DND-41 (cell line): ENCODE results near the gene CD164L2.

Experiments used
- ATAC-seq: fragments of 200-7000 bp; cut with Tn5 transposase; 3 replicates; pipeline ENCODE4 v1.9.1; 2021; ENCODE audit warnings: low read depth; ENCODE audit not compliant: insufficient read depth
- DNase-seq: peaks from one replicate; pipeline ENCODE4 v3.0.0-alpha.2; 2020
- H2AFZ ChIP-seq: 2 replicates; pipeline ENCODE4 v1.6.0; 2012; ENCODE audit warnings: low read depth, low read length
- H3K27ac ChIP-seq: 2 replicates; pipeline ENCODE4 v1.5.1; 2012; ENCODE audit warnings: low read length, inconsistent platforms
- H3K27me3 ChIP-seq: fragments of 200-600 bp; sonication (generic); 2 replicates; pipeline ENCODE4 v1.6.0; 2012; ENCODE audit warnings: low read length, mild to moderate bottlenecking, inconsistent platforms; ENCODE audit not compliant: insufficient read depth, poor library complexity
- H3K36me3 ChIP-seq: 2 replicates; pipeline ENCODE4 v1.5.1; 2012; ENCODE audit warnings: low read length, inconsistent platforms; ENCODE audit not compliant: insufficient read depth
- H3K4me1 ChIP-seq: 2 replicates; pipeline ENCODE4 v1.5.1; 2012; ENCODE audit warnings: mild to moderate bottlenecking, low read length; ENCODE audit not compliant: insufficient read depth
- H3K4me2 ChIP-seq: 2 replicates; pipeline ENCODE4 v1.6.0; 2012; ENCODE audit warnings: mild to moderate bottlenecking, moderate library complexity, low read length, inconsistent platforms; ENCODE audit not compliant: insufficient read depth
- H3K4me3 ChIP-seq, 2 experiments: fragments of 200-600 bp in 1 of 2; shearing (Covaris generic) in 1 of 2; 2 replicates each; pipeline ENCODE4 v1.5.1; 2012 to 2016; ENCODE audit warnings: inconsistent platforms in 2 of 2, low read length in 2 of 2, mild to moderate bottlenecking in 2 of 2, low read depth in 1 of 2, moderate library complexity in 1 of 2
- H3K79me2 ChIP-seq: 2 replicates; pipeline ENCODE4 v1.6.0; 2012; ENCODE audit warnings: low read length, inconsistent platforms; ENCODE audit not compliant: insufficient read depth
- H3K9ac ChIP-seq: 2 replicates; pipeline ENCODE4 v1.6.0; 2012; ENCODE audit warnings: low read depth, mild to moderate bottlenecking, inconsistent platforms, low read length, moderate library complexity
- H3K9me3 ChIP-seq: 2 replicates; pipeline ENCODE4 v1.5.1; 2012; ENCODE audit warnings: low read length, moderate library complexity, mild to moderate bottlenecking, inconsistent platforms; ENCODE audit not compliant: insufficient read depth, severe bottlenecking
- H4K20me1 ChIP-seq: 2 replicates; pipeline ENCODE4 v1.6.0; 2012; ENCODE audit warnings: low read length; ENCODE audit not compliant: insufficient read depth
- CTCF ChIP-seq: IDR thresholded peaks from 2 replicates; pipeline ENCODE4 v1.5.1; 2012; ENCODE audit warnings: borderline replicate concordance, low read length, moderate library complexity, mild to moderate bottlenecking; ENCODE audit not compliant: poor library complexity, severe bottlenecking; ENCODE audit errors: extremely low read depth
- EZH2 ChIP-seq: IDR thresholded peaks from 3 replicates; pipeline ENCODE4 v1.6.1; 2012; ENCODE audit warnings: borderline replicate concordance, low read depth, mild to moderate bottlenecking, moderate library complexity, low read length, inconsistent platforms; ENCODE audit not compliant: severe bottlenecking

Gene CD164L2

DNA sequence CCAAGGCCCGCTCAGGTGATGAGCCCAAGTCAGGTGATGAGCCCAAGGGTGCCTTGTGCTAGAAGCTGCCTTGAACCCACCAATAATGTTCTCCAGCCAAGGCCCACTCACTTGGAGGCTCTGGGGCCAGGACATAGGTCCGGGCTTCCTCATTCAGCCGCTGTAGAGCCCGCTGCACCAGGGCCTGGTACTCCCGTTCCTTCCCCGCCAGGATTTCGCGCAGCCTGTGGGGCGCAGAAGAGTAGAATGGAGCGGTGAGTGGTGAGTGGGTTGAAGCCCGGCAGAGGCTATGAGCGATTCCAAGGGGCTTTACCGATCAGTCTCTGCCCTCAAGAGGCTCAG is 26.9 kb downstream of the CD164L2 start:
- DNase-seq, result no peak
- Histone ChIP-seq H2AFZ (no peak overlapping the region), H3K27ac (no peak overlapping the region), H4K20me1 (no peaks in the 10 kb centered on the region), H3K9me3 (no peaks in the 10 kb centered on the region), H3K79me2 (no peaks in the 10 kb centered on the region), H3K4me2 (no peak overlapping the region; the same call in 1 of the 2 replicates), H3K9ac (no peak overlapping the region), H3K4me1 (peaks cover 14% of the 10 kb centered on the region), H3K27me3 (no peaks in the 10 kb centered on the region), H3K36me3 (no peaks in the 10 kb centered on the region), H3K4me3 (no peak overlapping the region)
- TF ChIP-seq EZH2 (no peak), CTCF (no peak)
- ATAC-seq, result no peak

GRCh38 chr1:27355683-27356082 is 27.4 kb downstream of the CD164L2 start:
- no peaks in the 10 kb centered on the region for H3K36me3 ChIP-seq
- no peak for ATAC-seq

GRCh38 chr1:27353629-27354028 is 29.5 kb downstream of the CD164L2 start:
- no peaks in the 10 kb centered on the region for H3K36me3 ChIP-seq
- no peaks in the 10 kb centered on the region for H3K79me2 ChIP-seq
- no peaks in the 10 kb centered on the region for H3K9me3 ChIP-seq
- ATAC-seq, result no peak
- no peak overlapping the region for H3K4me3 ChIP-seq
- H3K9ac ChIP-seq, result no peak overlapping the region
- H3K4me1 ChIP-seq, result peaks cover 14% of the 10 kb centered on the region
- H4K20me1 ChIP-seq, result no peaks in the 10 kb centered on the region
- no peak overlapping the region for H3K27ac ChIP-seq
- H3K27me3 ChIP-seq, result no peaks in the 10 kb centered on the region
- H2AFZ ChIP-seq, result no peak overlapping the region
- no peak for TF ChIP-seq EZH2
- no peak for TF ChIP-seq CTCF
- no peak overlapping the region for H3K4me2 ChIP-seq
- DNase-seq, result no peak

More at GRCh38 chr1:27355683-27356082, 27.4 kb downstream of the CD164L2 start:
- no peak for DNase-seq
- Histone ChIP-seq H3K27me3 (no peaks in the 10 kb centered on the region), H3K9ac (no peak overlapping the region), H3K9me3 (no peaks in the 10 kb centered on the region), H4K20me1 (no peaks in the 10 kb centered on the region), H3K4me3 (no peak overlapping the region), H3K79me2 (no peaks in the 10 kb centered on the region), H3K4me2 (no peak overlapping the region), H3K4me1 (peaks cover 14% of the 10 kb centered on the region), H3K27ac (no peak overlapping the region), H2AFZ (no peak overlapping the region)
- TF ChIP-seq EZH2 (no peak), CTCF (no peak)

DNA sequence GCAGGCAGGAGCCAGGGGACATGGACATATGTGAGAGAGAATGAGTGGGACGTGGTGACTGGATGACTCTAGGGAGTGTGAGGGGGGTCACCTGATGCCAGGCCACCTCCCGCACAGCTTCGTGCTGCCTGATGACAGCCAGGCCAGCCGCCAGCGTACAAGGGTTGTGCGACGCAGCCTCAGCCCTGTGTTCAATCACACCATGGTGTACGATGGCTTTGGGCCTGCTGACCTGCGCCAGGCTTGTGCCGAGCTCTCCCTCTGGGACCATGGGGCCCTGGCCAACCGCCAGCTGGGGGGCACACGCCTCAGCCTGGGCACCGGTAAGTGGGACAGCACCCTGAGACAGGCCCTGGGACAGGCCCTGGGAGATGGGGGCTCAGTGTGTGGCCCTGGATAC is 30.0 kb downstream of the CD164L2 start:
- Histone ChIP-seq H3K4me2 (no peak overlapping the region), H3K36me3 (no peaks in the 10 kb centered on the region)
- DNase-seq, result no peak

More for the DNA sequence above, 30.0 kb downstream of the CD164L2 start:
- Histone ChIP-seq H2AFZ (no peak overlapping the region), H3K9me3 (no peaks in the 10 kb centered on the region), H3K27ac (no peak overlapping the region), H3K27me3 (no peaks in the 10 kb centered on the region), H3K79me2 (no peaks in the 10 kb centered on the region), H3K9ac (no peak overlapping the region), H3K4me1 (peaks cover 14% of the 10 kb centered on the region), H3K4me3 (no peak overlapping the region), H4K20me1 (no peaks in the 10 kb centered on the region)
- no peak for TF ChIP-seq EZH2
- TF ChIP-seq CTCF, result no peak
- no peak for ATAC-seq
